ENCODE results near the gene IGSF10.

IGSF10 gene

GRCh38 chr3:151423091-151423490 is 37.8 kb downstream of the IGSF10 start:
- no peak for DNase-seq (ENCODE audit: low spot score)

DNA sequence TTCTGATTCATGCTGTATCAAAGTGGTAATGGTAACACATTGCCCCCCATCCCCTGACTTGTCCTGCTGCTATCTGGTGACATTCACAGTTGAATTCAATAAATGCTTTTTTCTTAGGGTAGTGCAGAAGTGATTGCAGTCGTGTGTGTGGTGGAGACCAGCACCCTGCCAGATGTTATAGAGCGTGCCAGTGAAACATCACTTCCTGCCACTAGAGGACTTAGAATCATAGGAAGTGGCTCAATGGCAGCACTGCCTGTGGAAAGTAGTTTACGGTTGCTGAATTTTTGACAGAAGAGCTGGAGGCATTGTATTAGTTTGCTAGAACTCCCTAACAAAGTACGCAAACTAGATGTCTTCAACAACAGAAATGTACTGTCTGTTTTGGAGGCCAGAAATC is 38.9 kb downstream of the IGSF10 start:
- no peak for DNase-seq (ENCODE audit: low spot score)

DNA sequence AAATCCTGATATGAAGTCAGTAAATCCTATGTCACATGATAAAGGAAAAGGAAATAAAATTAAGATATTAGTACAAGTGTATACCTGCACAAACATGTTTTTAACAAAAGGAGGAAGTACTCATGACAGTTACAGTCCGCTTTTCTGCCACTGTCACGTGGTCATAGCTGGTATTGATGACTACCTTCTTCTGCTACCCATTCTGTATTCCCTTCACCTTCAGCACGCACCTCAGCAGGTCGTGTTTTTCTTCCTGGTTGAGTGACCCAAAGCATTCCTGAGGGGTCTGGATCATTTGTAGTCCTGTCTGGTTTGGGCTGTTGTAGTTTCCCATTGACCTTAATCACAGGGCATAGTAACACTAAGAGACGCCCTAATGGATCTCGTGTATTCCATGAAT is 41.1 kb downstream of the IGSF10 start:
- no peak for DNase-seq (ENCODE audit: low spot score)

- DNase-seq (ENCODE audit: low spot score) = no peak
Measured at GRCh38 chr3:151415289-151415688, 45.6 kb downstream of the IGSF10 start.

GRCh38 chr3:151412989-151413388 is 47.9 kb downstream of the IGSF10 start:
- DNase-seq (ENCODE audit: low spot score) = no peak
